ENCODE results near the gene TUBE1. TPM values are rescaled to one million over a fixed set of nuclear protein-coding genes. Genes with fewer than 3 reads are reported as not detected.

Gene TUBE1
- total RNA-seq, 1 experiment from 2014 or later, result 42.5 TPM

- ATAC-seq (no peak), DNase-seq (ENCODE audit: low read depth, low spot score) (no peak)
- Histone ChIP-seq H4K20me1 (ENCODE audit: insufficient read depth) (no peaks in the 10 kb centered on the region), H3K27ac (ENCODE audit: low read depth, low read length) (no peak overlapping the region), H3K9me3 (ENCODE audit: control insufficient read depth in 1 of 2, insufficient read depth in 1 of 2, low read depth in 1 of 2, low read length in 2 of 2) (no peaks in the 10 kb centered on the region), H3K4me1 (ENCODE audit: control insufficient read depth in 1 of 2, insufficient read depth in 2 of 2, low read length in 2 of 2) (no peaks in the 10 kb centered on the region), H3K36me3 (ENCODE audit: control insufficient read depth in 1 of 2, insufficient read depth in 2 of 2, low read length in 2 of 2) (no peaks in the 10 kb centered on the region), H3K9me2 (ENCODE audit: insufficient read depth) (no peaks in the 10 kb centered on the region), H2AFZ (ENCODE audit: low read depth, low read length, poor library complexity, severe bottlenecking) (no peak overlapping the region), H3K4me2 (ENCODE audit: low read length) (no peak overlapping the region), H3K9ac (ENCODE audit: low read length) (no peak overlapping the region), H3K79me2 (ENCODE audit: insufficient read depth, low read length) (no peaks in the 10 kb centered on the region), H3K27me3 (ENCODE audit: insufficient read depth, low read length) (0 out of 2 replicates have a peak, but pooled peaks cover 4% of the 10 kb centered on the region), H3K4me3 (replicated peaks in 1 of 2; ENCODE audit: low read depth in 1 of 2, low read length in 2 of 2) (no peak overlapping the region)
- no peak for TF ChIP-seq ZFX (IDR thresholded peaks at IDR 0.05)
- TF ChIP-seq ZNF274 (IDR thresholded peaks at IDR 0.05; ENCODE audit: low read depth, low read length), result no peak
- no peak for TF ChIP-seq SRF (IDR thresholded peaks at IDR 0.05; ENCODE audit: low read depth)
- TF ChIP-seq ZBTB33 (IDR thresholded peaks at IDR 0.05; ENCODE audit: extremely low read depth, insufficient replicate concordance, low read length), result no peak
- no peak for TF ChIP-seq POLR2AphosphoS5 (IDR thresholded peaks at IDR 0.05; ENCODE audit: low read depth, low read length)
- no peak for TF ChIP-seq POLR2A (IDR thresholded peaks at IDR 0.05; ENCODE audit: borderline replicate concordance, extremely low read depth, insufficient read depth, insufficient read length)
- TF ChIP-seq FOSL1 (IDR thresholded peaks at IDR 0.05; ENCODE audit: low read depth), result no peak
- TF ChIP-seq MAX (IDR thresholded peaks at IDR 0.05), result no peak
- no peak for TF ChIP-seq CTCF (IDR thresholded peaks at IDR 0.05 in 2 of 3, conservative IDR thresholded peaks at IDR 0.05 in 1 of 3; ENCODE audit: borderline replicate concordance in 1 of 3, insufficient read depth in 1 of 3, low read depth in 2 of 3, low read length in 2 of 3)
- TF ChIP-seq JUND (IDR thresholded peaks at IDR 0.05), result no peak
- TF ChIP-seq CBX3 (IDR thresholded peaks at IDR 0.05; ENCODE audit: low read depth), result no peak
- TF ChIP-seq EZH2phosphoT487 (IDR thresholded peaks at IDR 0.05; ENCODE audit: borderline replicate concordance), result no peak
- no peak for TF ChIP-seq RAD21 (IDR thresholded peaks at IDR 0.05; ENCODE audit: low read depth)
- TF ChIP-seq EGR1 (IDR thresholded peaks at IDR 0.05; ENCODE audit: low read depth), result no peak
- TF ChIP-seq, protein P1, sequence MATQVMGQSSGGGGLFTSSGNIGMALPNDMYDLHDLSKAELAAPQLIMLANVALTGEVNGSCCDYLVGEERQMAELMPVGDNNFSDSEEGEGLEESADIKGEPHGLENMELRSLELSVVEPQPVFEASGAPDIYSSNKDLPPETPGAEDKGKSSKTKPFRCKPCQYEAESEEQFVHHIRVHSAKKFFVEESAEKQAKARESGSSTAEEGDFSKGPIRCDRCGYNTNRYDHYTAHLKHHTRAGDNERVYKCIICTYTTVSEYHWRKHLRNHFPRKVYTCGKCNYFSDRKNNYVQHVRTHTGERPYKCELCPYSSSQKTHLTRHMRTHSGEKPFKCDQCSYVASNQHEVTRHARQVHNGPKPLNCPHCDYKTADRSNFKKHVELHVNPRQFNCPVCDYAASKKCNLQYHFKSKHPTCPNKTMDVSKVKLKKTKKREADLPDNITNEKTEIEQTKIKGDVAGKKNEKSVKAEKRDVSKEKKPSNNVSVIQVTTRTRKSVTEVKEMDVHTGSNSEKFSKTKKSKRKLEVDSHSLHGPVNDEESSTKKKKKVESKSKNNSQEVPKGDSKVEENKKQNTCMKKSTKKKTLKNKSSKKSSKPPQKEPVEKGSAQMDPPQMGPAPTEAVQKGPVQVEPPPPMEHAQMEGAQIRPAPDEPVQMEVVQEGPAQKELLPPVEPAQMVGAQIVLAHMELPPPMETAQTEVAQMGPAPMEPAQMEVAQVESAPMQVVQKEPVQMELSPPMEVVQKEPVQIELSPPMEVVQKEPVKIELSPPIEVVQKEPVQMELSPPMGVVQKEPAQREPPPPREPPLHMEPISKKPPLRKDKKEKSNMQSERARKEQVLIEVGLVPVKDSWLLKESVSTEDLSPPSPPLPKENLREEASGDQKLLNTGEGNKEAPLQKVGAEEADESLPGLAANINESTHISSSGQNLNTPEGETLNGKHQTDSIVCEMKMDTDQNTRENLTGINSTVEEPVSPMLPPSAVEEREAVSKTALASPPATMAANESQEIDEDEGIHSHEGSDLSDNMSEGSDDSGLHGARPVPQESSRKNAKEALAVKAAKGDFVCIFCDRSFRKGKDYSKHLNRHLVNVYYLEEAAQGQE (IDR thresholded peaks at IDR 0.05; ENCODE audit: low read depth), result no peak
- no peak for TF ChIP-seq TCF7L2 (IDR thresholded peaks at IDR 0.05; ENCODE audit: borderline replicate concordance, extremely low read depth, insufficient read depth, insufficient read length)
- TF ChIP-seq SP1 (IDR thresholded peaks at IDR 0.05; ENCODE audit: low read depth), result no peak
- TF ChIP-seq ELF1 (IDR thresholded peaks at IDR 0.05; ENCODE audit: borderline replicate concordance, low read depth), result no peak
- ChIA-PET RAD21 (ENCODE audit: low non-redundant PET in 1 of 2, low total read pairs in 2 of 2, uncharacterized antibody in 2 of 2, unreplicated experiment in 2 of 2) (interaction anchor here in 1 of 2 experiments (0.5 kb wide), 1 partner anchor 13 kb away, joined by 4 read pairs; no protein-coding TSS in a partner anchor), POLR2A (no interaction called here), CTCF (interaction anchor here (1.8 kb wide), 1 partner anchor 10 kb away, joined by 3 read pairs; no protein-coding TSS in a partner anchor)
- BruUV-seq (replicated peaks), result no TSS peak
- intact Hi-C loops (cut with micrococcal nuclease), result no loop called here
These were observed 56.9 kb downstream of the TUBE1 start for GRCh38 chr6:112030206-112030960.

All from HCT116 (cell line).